ENCODE results near the gene ZNF469.

Gene ZNF469

GRCh38 chr16:88385112-88385594, 2.4 kb downstream of the ZNF469 start:
- H3K27ac Mint-ChIP-seq = no peak overlapping the region
- peaks cover 40% of the 10 kb centered on the region for H3K27me3 Mint-ChIP-seq (ENCODE audit: low read depth)
- peaks cover 5% of the 10 kb centered on the region for H3K4me1 Mint-ChIP-seq
- peak overlapping the region; percentile 47 to 76 (median 75) for H3K4me3 Mint-ChIP-seq
- no peaks in the 10 kb centered on the region for H3K36me3 Mint-ChIP-seq (ENCODE audit: low read depth)
- H3K9me3 Mint-ChIP-seq = no peaks in the 10 kb centered on the region
- no peak for TF ChIP-seq CTCF (IDR thresholded peaks at IDR 0.05; ENCODE audit: unreplicated experiment in 3 of 3)

GRCh38 chr16:88385831-88386815, 3.4 kb downstream of the ZNF469 start:
- TF ChIP-seq CTCF (IDR thresholded peaks at IDR 0.05; ENCODE audit: unreplicated experiment in 3 of 3) = no peak
- no peaks in the 10 kb centered on the region for H3K9me3 Mint-ChIP-seq
- peaks cover 5% of the 10 kb centered on the region for H3K4me1 Mint-ChIP-seq

GRCh38 chr16:88387180-88387765, 4.5 kb downstream of the ZNF469 start:
- Mint-ChIP-seq H3K4me3 (no peak overlapping the region), H3K27me3 (ENCODE audit: low read depth) (peaks cover 39% of the 10 kb centered on the region), H3K27ac (no peak overlapping the region), H3K9me3 (no peaks in the 10 kb centered on the region), H3K36me3 (ENCODE audit: low read depth) (no peaks in the 10 kb centered on the region), H3K4me1 (peaks cover 4% of the 10 kb centered on the region)
- no peak for TF ChIP-seq CTCF (IDR thresholded peaks at IDR 0.05; ENCODE audit: unreplicated experiment in 3 of 3)

More at GRCh38 chr16:88385831-88386815, 3.4 kb downstream of the ZNF469 start:
- peaks cover 40% of the 10 kb centered on the region for H3K27me3 Mint-ChIP-seq (ENCODE audit: low read depth)
- H3K4me3 Mint-ChIP-seq = peak overlapping the region in 2 of 3 experiments; percentile 62 to 75
- no peaks in the 10 kb centered on the region for H3K36me3 Mint-ChIP-seq (ENCODE audit: low read depth)
- no peak overlapping the region for H3K27ac Mint-ChIP-seq

- no peaks in the 10 kb centered on the region for H3K4me1 Mint-ChIP-seq
- no peak overlapping the region for H3K27ac Mint-ChIP-seq
- no peak overlapping the region for H3K4me3 Mint-ChIP-seq
- no peaks in the 10 kb centered on the region for H3K9me3 Mint-ChIP-seq
- no peak for TF ChIP-seq CTCF (IDR thresholded peaks at IDR 0.05; ENCODE audit: unreplicated experiment in 3 of 3)
- H3K27me3 Mint-ChIP-seq (ENCODE audit: low read depth) = peaks cover 41% of the 10 kb centered on the region
- no peaks in the 10 kb centered on the region for H3K36me3 Mint-ChIP-seq (ENCODE audit: low read depth)
These were observed 5.3 kb downstream of the ZNF469 start for GRCh38 chr16:88387941-88388627.

GRCh38 chr16:88389191-88389590, 6.4 kb downstream of the ZNF469 start:
- Mint-ChIP-seq H3K4me1 (no peaks in the 10 kb centered on the region), H3K36me3 (ENCODE audit: low read depth) (no peaks in the 10 kb centered on the region), H3K4me3 (no peak overlapping the region), H3K27me3 (ENCODE audit: low read depth) (peaks cover 42% of the 10 kb centered on the region), H3K9me3 (no peaks in the 10 kb centered on the region), H3K27ac (peak overlapping the region in 1 of 3 experiments; percentile 8)
- no peak for TF ChIP-seq CTCF (IDR thresholded peaks at IDR 0.05; ENCODE audit: unreplicated experiment in 3 of 3)
